Stimulated activated CD8-positive, alpha-beta memory T cell treated with anti-CD3 and anti-CD28 coated beads, Interleukin-12 subunit alpha, Interleukin-12 subunit beta, amount 100 ng/mL, for 4 hours (primary cell): ENCODE results near the gene FOXJ2.
"Not testable (repeated sequence)": the region's sequence is repeated elsewhere in the genome, so short reads cannot be mapped to it uniquely, and the experiment has no call there.

Experiments used
- DNase-seq: peaks from one replicate; pipeline ENCODE4 v3.0.0-alpha.2; 2020; ENCODE audit warnings: low read depth

Gene FOXJ2

GRCh38 chr12:8032242-8033152, at the start of gene FOXJ2:
Gene FOXJ2, plus strand, starts transcription at chr12:8032716. Its CDS starts 7,117 bp downstream, at chr12:8039833.
- DNase-seq = peak; percentile 77

- not testable (repeated sequence) for DNase-seq
These were observed 49.5 kb upstream of the FOXJ2 start for GRCh38 chr12:7983019-7983418.

GRCh38 chr12:7983460-7983859, 49.1 kb upstream of the FOXJ2 start:
- DNase-seq = not testable (repeated sequence)

GRCh38 chr12:7984900-7985299, 47.6 kb upstream of the FOXJ2 start:
- no peak for DNase-seq

- no peak for DNase-seq
These were observed 46.6 kb upstream of the FOXJ2 start for GRCh38 chr12:7985802-7986418.

- peak; percentile 31 for DNase-seq
These were observed 42.6 kb upstream of the FOXJ2 start for GRCh38 chr12:7989827-7990491.

- DNase-seq = no peak
These were observed 41.0 kb upstream of the FOXJ2 start for GRCh38 chr12:7991535-7991934.

- DNase-seq = no peak
These were observed 37.7 kb upstream of the FOXJ2 start for GRCh38 chr12:7994731-7995205.

GRCh38 chr12:7995266-7995963, 37.1 kb upstream of the FOXJ2 start:
- DNase-seq = peak; percentile 65

GRCh38 chr12:8000827-8001226, 31.7 kb upstream of the FOXJ2 start:
- not testable (repeated sequence) for DNase-seq

- not testable (repeated sequence) for DNase-seq
These were observed 31.0 kb upstream of the FOXJ2 start for GRCh38 chr12:8001496-8001895.

GRCh38 chr12:8004897-8005296, 27.6 kb upstream of the FOXJ2 start:
- DNase-seq = not testable (repeated sequence)

GRCh38 chr12:8011331-8011730, 21.2 kb upstream of the FOXJ2 start:
- no peak for DNase-seq

- DNase-seq = no peak
These were observed 19.7 kb upstream of the FOXJ2 start for GRCh38 chr12:8012651-8013309.

- no peak for DNase-seq
These were observed 17.7 kb upstream of the FOXJ2 start for GRCh38 chr12:8014836-8015235.

- DNase-seq = not testable (repeated sequence)
These were observed 14.3 kb upstream of the FOXJ2 start for GRCh38 chr12:8018213-8018612.

GRCh38 chr12:8018666-8019581, 13.6 kb upstream of the FOXJ2 start:
- no peak for DNase-seq

- peak; percentile 85 for DNase-seq
These were observed 6.1 kb upstream of the FOXJ2 start for GRCh38 chr12:8026291-8026900.

GRCh38 chr12:8027856-8028255, 4.7 kb upstream of the FOXJ2 start:
- no peak for DNase-seq

- DNase-seq = no peak
These were observed 4.2 kb upstream of the FOXJ2 start for GRCh38 chr12:8028267-8028666.
